Astrocyte of the spinal cord (primary cell): ENCODE measurements around the gene TTBK2.
A peak's percentile ranks its signal among the peaks of the same experiment; 100 is the strongest.
"Not testable (repeated sequence)": the region's sequence is repeated elsewhere in the genome, so short reads cannot be mapped to it uniquely, and the experiment has no call there.

ENCODE experiments used
- DNase-seq: peaks from one replicate; pipeline ENCODE4 v3.0.0; 2011; ENCODE audit warnings: low read depth, low spot score
- H3K4me3 ChIP-seq: 2 replicates; pipeline ENCODE4 v1.5.1; 2011; ENCODE audit warnings: low read depth, mild to moderate bottlenecking, low read length, moderate library complexity
- CTCF ChIP-seq: IDR thresholded peaks from 2 replicates; pipeline ENCODE4 v1.5.1; 2012; ENCODE audit warnings: low read depth, mild to moderate bottlenecking, low read length, inconsistent platforms
- in situ Hi-C: cut with HindIII; loops from 2 replicates; pipeline ENCODE4 v1.10.0; 2017; ENCODE audit warnings: low sequenced_read_pairs

Gene TTBK2

GRCh38 chr15:42908538-42908937 is 12.0 kb downstream of the TTBK2 start:
- in situ Hi-C loops: no loop called here
- DNase-seq: no peak
- H3K4me3 ChIP-seq: no peak overlapping the region
- TF ChIP-seq CTCF: no peak

GRCh38 chr15:42903388-42904324 is 16.9 kb downstream of the TTBK2 start:
- H3K4me3 ChIP-seq: no peak overlapping the region
- in situ Hi-C loops: no loop called here
- no peak for TF ChIP-seq CTCF
- DNase-seq: no peak

GRCh38 chr15:42893911-42894310 is 26.7 kb downstream of the TTBK2 start:
- DNase-seq, in situ Hi-C loops, H3K4me3 ChIP-seq: not testable (repeated sequence)

GRCh38 chr15:42891569-42891968 is 29.0 kb downstream of the TTBK2 start:
- DNase-seq: peak; percentile 37
- TF ChIP-seq CTCF: no peak
- in situ Hi-C loops: no loop called here
- no peak overlapping the region for H3K4me3 ChIP-seq

GRCh38 chr15:42890161-42890913 is 30.2 kb downstream of the TTBK2 start:
- H3K4me3 ChIP-seq: no peak overlapping the region
- DNase-seq: peak; percentile 80
- no peak for TF ChIP-seq CTCF
- in situ Hi-C loops: no loop called here

- H3K4me3 ChIP-seq, in situ Hi-C loops, DNase-seq: not testable (repeated sequence)
Observed at GRCh38 chr15:42887384-42887783, 33.2 kb downstream of the TTBK2 start.

- no peak overlapping the region for H3K4me3 ChIP-seq
- in situ Hi-C loops: no loop called here
- TF ChIP-seq CTCF: no peak
- DNase-seq: no peak
Observed at GRCh38 chr15:42880121-42880520, 40.5 kb downstream of the TTBK2 start.
